Inferior parietal cortex (tissue), 1 donor: ENCODE measurements around the gene PHF11.
"Not testable (repeated sequence)": the region's sequence is repeated elsewhere in the genome, so short reads cannot be mapped to it uniquely, and the experiment has no call there.

Experiments
- DNase-seq: peaks from one replicate; pipeline ENCODE4 v3.0.0-alpha.2; 2016; ENCODE audit errors: extremely low spot score

Gene PHF11

DNA sequence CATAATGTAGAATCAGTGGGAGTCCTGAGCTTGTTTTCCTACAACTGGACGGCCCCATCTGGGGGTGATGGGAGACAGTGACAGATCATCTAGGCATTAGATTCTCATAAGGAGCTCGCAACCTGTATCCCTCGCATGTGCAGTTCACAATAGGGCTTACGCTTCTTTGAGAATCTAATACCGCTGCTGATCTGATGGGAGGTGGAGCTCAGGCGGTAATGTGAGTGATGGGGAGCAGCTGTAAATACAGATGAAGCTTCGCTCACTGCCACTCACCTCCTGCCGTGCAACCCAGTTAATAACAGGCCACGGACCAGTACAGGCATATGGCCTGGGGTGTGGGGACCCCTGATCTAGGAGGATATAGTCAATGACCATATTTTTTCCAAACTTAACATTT, 50.8 kb downstream of the PHF11 start:
- no peak for DNase-seq

DNA sequence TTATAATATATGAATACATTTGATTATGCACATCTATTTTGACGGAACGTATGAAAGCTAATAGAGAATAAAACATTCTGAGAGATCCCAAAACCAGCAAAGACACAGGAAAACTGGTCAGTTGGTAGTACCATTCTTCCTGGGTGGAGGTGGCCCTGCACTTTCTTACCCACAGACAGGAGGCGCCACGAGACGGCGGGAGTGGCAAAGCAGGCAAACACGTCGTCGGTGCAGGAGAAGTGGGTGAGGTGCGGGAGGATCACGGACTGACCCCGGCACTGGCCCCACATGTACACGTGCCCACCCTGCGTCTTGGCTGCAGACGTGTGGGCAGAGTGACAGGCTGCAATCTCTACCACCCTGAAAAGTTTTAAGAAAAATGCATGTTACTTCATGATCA, 53.5 kb downstream of the PHF11 start:
- DNase-seq: no peak

- no peak for DNase-seq
Observed at GRCh38 chr13:49550942-49551644, 55.3 kb downstream of the PHF11 start.

- no peak for DNase-seq
Observed at GRCh38 chr13:49553888-49554287, 58.1 kb downstream of the PHF11 start.

DNA sequence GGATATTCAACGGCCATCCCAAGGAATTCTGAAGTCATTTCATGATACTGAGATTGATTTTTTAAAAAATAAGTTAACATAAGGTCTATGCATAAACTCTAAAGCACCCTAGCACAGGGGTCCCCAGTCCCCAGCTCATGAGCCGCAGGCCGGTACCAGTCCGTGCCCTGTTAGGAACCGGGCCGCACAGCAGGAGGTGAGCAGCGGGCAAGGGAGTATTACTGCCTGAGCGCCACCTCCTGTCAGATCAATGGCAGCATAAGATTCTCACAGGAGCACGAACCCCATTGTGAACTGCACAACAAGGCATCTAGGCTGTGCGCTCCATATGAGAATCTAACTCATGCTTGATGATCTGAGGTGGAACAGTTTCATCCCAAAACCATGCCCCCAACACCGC, 58.6 kb downstream of the PHF11 start:
- no peak for DNase-seq

GRCh38 chr13:49559006-49559405, 63.3 kb downstream of the PHF11 start:
- no peak for DNase-seq

- no peak for DNase-seq
Observed at GRCh38 chr13:49560270-49561061, 64.7 kb downstream of the PHF11 start.

GRCh38 chr13:49561062-49561410, 65.3 kb downstream of the PHF11 start:
- DNase-seq: no peak

DNA sequence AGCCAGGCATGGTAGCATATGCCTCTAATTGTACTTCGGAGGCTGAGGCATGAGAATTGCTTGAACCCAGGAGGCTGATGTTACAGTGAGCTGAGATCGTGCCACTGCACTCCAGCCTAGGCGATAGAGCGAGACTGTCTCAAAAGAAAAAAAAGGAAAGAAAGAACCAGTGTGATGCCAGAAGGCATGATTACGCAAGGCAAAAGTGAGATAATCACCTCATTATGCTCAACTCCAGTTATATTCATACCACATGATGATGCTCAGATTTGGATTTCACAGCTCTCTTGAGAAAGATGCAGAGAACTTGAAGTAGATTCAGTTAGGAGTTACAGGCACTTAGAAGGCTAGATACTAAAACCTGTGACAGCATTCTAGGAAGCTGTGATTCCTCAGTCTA, 67.8 kb downstream of the PHF11 start:
- DNase-seq: peak; percentile 52

- not testable (repeated sequence) for DNase-seq
Observed at GRCh38 chr13:49565461-49565860, 69.7 kb downstream of the PHF11 start.

GRCh38 chr13:49566461-49566860, 70.7 kb downstream of the PHF11 start:
- no peak for DNase-seq

GRCh38 chr13:49567491-49567890, 71.7 kb downstream of the PHF11 start:
- no peak for DNase-seq

DNA sequence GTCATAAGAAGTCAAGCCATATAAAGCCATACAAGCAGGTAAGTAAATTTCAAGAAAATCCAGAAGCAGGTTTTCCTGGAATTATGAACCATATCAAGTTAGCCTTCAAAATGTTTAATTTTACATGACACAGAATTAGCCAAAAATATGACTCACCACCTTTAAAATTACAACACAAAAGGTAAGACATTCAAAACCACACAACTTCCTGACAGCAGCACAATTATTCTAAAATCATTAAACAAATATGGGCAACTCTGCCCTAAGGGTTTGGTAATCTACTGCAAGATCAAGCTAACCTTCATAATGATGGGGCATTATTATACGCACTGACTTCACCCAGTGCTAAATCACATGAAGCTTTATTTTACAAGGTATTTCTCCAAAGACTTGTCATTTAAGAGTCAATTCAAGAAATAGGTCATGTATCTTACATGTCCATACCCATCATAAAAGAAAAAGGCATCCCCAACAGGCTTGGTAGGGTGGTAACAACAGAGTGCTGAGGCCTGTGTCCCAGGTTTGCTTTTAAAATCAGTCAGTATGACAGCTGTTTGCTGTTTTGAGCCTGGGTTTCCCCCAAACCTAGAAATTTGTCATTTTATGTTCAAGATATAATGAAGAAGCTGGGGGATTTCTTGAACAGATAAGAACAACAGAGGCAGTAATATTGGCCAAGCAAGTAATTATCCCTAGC, 74.4 kb downstream of the PHF11 start:
- no peak for DNase-seq

GRCh38 chr13:49571299-49572240, 75.8 kb downstream of the PHF11 start:
- no peak for DNase-seq
